ENCODE data around the gene HEXA.
"Not testable (repeated sequence)": the region's sequence is repeated elsewhere in the genome, so short reads cannot be mapped to it uniquely, and the experiment has no call there.

Gene HEXA

DNA sequence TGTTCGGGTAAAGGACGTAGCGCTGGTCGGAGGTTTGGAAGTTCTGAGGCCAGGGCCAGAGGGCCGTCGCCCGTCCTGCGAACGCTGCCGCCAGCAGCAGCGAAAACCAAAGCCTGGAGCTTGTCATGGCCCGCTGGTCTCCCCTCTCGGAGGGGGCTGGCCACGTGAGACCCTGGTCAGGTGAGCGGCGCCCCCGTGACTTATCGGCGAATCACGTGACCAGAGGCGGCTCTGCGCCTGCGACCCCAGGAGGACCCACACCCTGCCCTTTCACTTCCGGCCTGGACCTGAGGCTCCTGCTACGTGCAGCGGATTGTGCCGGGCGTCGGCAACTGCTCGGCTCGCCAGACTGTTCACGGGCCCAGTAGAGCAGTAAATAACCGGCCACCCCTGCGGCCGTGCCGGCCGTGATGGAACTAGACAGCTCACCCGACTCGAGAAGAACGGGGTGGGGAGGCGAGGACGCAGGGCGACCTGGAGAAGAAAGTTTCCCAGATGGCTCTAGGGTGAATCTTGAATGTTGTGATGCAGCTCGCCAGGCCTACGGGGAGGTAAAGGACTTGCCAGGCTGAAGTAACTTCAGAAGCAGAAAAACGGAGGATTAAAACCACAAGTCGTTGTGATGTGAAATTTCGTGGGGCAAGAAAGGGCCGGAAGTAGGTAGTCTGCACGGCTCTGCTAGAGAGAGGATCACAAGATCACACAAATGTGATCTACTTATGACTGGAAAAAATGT, at the start of gene HEXA:
Gene HEXA, minus strand, starts transcription at position 169 of the 736 bp plus-strand sequence. Its CDS starts 42 bp downstream, at position 127.
- no peaks in the 10 kb centered on the region for H3K4me1 ChIP-seq (ENCODE audit: control insufficient read depth, insufficient read depth, low read length)
- H3K27ac ChIP-seq (ENCODE audit: low read length): no peak within 1 kb of the TSS
- WGBS (ENCODE audit: insufficient coverage, insufficient read length): no CpG with 5 or more reads among the region's 50 CpGs
- H3K4me3 ChIP-seq (ENCODE audit: low read length): peak within 1 kb of the TSS; percentile 75
- H3K27me3 ChIP-seq (ENCODE audit: control insufficient read depth, insufficient read depth, low read length): no peaks in the 10 kb centered on the region
- no peaks in the 10 kb centered on the region for H3K9me3 ChIP-seq (ENCODE audit: control insufficient read depth, insufficient read depth, low read length)
- peak; percentile 94 for DNase-seq (ENCODE audit: low read depth, low spot score)
- H3K36me3 ChIP-seq (ENCODE audit: control insufficient read depth, insufficient read depth, low read length): no peaks in the 10 kb centered on the region

DNA sequence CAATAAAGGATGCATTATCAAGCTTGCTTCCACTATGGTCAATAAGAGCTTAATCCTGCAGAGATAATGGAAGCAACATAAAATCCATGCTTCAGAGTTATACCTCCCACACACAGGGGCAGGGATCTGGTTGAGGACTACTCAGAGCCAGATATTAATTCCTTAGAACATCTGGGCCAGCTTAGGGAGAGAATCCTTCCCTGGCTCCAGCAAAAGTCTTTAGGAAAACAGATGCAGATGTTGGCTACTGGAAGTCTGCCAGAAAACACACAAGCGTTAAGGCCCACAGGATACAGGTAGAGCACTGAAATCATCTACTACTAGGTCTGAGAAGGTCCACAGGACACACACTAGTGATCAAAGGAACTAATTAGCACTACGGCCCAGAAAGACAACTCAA, 47.4 kb upstream of the HEXA start:
- no peak overlapping the region for H3K4me3 ChIP-seq (ENCODE audit: low read length)
- WGBS (ENCODE audit: insufficient coverage, insufficient read length): no CpG with 5 or more reads among the region's 2 CpGs

DNA sequence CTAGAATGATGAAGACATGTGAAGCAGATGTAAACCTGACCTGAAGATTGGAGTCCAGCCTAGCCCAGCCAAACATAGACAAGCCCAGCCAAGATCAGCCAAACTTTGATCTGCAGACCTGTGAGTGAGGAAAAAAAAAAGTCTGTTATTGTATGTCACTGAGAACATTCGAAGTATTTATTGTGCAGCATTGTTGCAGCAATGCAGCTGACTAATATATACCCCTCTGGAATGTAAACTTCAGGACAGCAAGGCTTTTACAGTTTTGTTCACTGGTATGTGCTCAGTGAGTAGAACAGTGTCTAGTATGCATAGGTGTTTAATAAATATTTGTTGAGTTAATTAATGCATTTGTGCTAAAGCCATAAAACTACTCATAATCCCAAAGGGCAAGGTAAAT, 45.7 kb upstream of the HEXA start:
- Histone ChIP-seq H3K4me1 (ENCODE audit: control insufficient read depth, insufficient read depth, low read length) (no peaks in the 10 kb centered on the region), H3K27me3 (ENCODE audit: control insufficient read depth, insufficient read depth, low read length) (no peaks in the 10 kb centered on the region), H3K36me3 (ENCODE audit: control insufficient read depth, insufficient read depth, low read length) (no peaks in the 10 kb centered on the region), H3K4me3 (ENCODE audit: low read length) (no peak overlapping the region), H3K9me3 (ENCODE audit: control insufficient read depth, insufficient read depth, low read length) (no peaks in the 10 kb centered on the region), H3K27ac (ENCODE audit: low read length) (no peak overlapping the region)
- no peak for DNase-seq (ENCODE audit: low read depth, low spot score)
- WGBS (ENCODE audit: insufficient coverage, insufficient read length): no CpG with 5 or more reads among the region's 1 CpG

More for the DNA sequence above, 47.4 kb upstream of the HEXA start:
- H3K9me3 ChIP-seq (ENCODE audit: control insufficient read depth, insufficient read depth, low read length): no peaks in the 10 kb centered on the region
- no peaks in the 10 kb centered on the region for H3K36me3 ChIP-seq (ENCODE audit: control insufficient read depth, insufficient read depth, low read length)
- no peaks in the 10 kb centered on the region for H3K4me1 ChIP-seq (ENCODE audit: control insufficient read depth, insufficient read depth, low read length)
- no peak overlapping the region for H3K27ac ChIP-seq (ENCODE audit: low read length)
- H3K27me3 ChIP-seq (ENCODE audit: control insufficient read depth, insufficient read depth, low read length): no peaks in the 10 kb centered on the region
- DNase-seq (ENCODE audit: low read depth, low spot score): no peak

DNA sequence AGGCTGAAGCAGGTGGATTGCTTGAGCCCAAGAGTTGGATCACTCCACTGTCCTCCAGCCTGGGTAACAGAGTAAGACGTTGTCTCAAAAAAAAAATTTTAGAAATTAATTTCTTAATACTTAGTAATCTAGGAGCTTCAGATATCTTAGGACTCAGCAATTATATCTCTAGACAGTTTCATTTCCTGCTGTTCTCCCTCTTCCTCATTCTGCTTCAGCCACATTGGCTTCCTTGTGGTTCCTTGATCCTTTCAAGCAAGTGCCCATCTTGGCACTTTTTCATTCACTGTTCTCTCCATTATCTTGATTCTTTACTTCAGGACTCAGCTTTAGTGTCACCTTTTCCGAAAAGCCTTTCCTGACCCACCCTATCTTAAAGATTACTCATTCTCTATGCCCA, 44.8 kb upstream of the HEXA start:
- no peaks in the 10 kb centered on the region for H3K36me3 ChIP-seq (ENCODE audit: control insufficient read depth, insufficient read depth, low read length)
- WGBS (ENCODE audit: insufficient coverage, insufficient read length): no CpG with 5 or more reads among the region's 2 CpGs

DNA sequence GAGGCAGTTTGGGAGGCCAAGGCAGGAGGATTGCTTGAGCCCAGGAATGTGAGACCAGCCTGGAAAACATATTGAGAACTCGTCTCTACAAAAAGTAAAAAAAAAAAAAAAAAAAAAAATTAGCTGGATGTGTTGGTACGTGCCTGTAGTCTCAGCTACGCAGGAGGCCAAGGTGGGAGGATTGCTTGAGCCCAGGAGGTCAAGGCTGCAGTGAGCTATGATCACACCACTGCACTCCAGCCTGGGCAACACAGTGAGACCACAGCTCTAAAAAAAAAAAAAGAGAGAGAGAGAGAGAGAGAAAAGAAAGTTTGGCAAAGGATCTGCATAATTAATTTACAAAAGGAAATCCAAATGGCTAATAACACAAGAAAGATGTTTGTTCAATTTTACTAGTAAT, 44.0 kb upstream of the HEXA start:
- not testable (repeated sequence) for H3K27ac ChIP-seq (ENCODE audit: low read length); H3K4me1 ChIP-seq (ENCODE audit: control insufficient read depth, insufficient read depth, low read length); H3K27me3 ChIP-seq (ENCODE audit: control insufficient read depth, insufficient read depth, low read length); DNase-seq (ENCODE audit: low read depth, low spot score); H3K4me3 ChIP-seq (ENCODE audit: low read length); H3K9me3 ChIP-seq (ENCODE audit: control insufficient read depth, insufficient read depth, low read length); H3K36me3 ChIP-seq (ENCODE audit: control insufficient read depth, insufficient read depth, low read length)
- no CpG with 5 or more reads among the region's 3 CpGs for WGBS (ENCODE audit: insufficient coverage, insufficient read length)

More for the DNA sequence above, 44.8 kb upstream of the HEXA start:
- H3K27me3 ChIP-seq (ENCODE audit: control insufficient read depth, insufficient read depth, low read length): no peaks in the 10 kb centered on the region
- no peaks in the 10 kb centered on the region for H3K9me3 ChIP-seq (ENCODE audit: control insufficient read depth, insufficient read depth, low read length)
- H3K4me3 ChIP-seq (ENCODE audit: low read length): no peak overlapping the region
- DNase-seq (ENCODE audit: low read depth, low spot score): no peak
- no peaks in the 10 kb centered on the region for H3K4me1 ChIP-seq (ENCODE audit: control insufficient read depth, insufficient read depth, low read length)
- no peak overlapping the region for H3K27ac ChIP-seq (ENCODE audit: low read length)

DNA sequence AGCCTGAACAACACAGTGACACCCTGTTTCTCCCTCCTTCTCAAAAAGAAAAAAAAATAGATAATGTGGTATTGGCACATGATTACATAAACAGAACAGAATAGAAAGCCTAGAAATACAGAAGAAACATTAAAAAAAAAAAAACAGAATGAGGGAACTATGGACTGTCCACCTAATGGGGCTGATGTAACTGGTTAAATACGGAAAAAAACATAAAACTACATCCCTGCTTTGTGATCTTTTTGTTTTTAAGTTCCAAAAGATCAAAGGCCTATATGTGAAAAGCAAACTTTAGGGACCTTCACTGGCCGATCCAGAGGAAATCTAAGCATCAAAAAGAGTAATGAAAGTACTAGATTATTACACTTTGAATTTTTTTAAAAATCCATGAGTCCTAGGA, 39.5 kb upstream of the HEXA start:
- Histone ChIP-seq H3K36me3 (ENCODE audit: control insufficient read depth, insufficient read depth, low read length) (no peaks in the 10 kb centered on the region), H3K27ac (ENCODE audit: low read length) (no peak overlapping the region), H3K4me3 (ENCODE audit: low read length) (no peak overlapping the region), H3K27me3 (ENCODE audit: control insufficient read depth, insufficient read depth, low read length) (no peaks in the 10 kb centered on the region), H3K9me3 (ENCODE audit: control insufficient read depth, insufficient read depth, low read length) (no peaks in the 10 kb centered on the region), H3K4me1 (ENCODE audit: control insufficient read depth, insufficient read depth, low read length) (no peaks in the 10 kb centered on the region)
- no peak for DNase-seq (ENCODE audit: low read depth, low spot score)
- WGBS (ENCODE audit: insufficient coverage, insufficient read length): no CpG with 5 or more reads among the region's 2 CpGs

DNA sequence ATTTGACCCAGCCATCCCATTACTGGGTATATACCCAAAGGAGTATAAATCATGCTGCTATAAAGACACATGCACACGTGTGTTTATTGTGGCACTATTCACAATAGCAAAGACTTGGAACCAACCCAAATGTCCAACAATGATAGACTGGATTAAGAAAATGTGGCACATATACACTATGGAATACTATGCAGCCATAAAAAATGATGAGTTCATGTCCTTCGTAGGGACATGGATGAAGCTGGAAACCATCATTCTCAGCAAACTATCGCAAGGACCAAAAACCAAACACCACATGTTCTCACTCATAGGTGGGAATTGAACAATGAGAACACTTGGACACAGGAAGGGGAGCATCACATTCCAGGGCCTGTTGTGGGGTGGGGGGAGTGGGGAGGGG, 37.5 kb upstream of the HEXA start:
- not testable (repeated sequence) for H3K36me3 ChIP-seq (ENCODE audit: control insufficient read depth, insufficient read depth, low read length); DNase-seq (ENCODE audit: low read depth, low spot score); H3K27me3 ChIP-seq (ENCODE audit: control insufficient read depth, insufficient read depth, low read length); H3K4me3 ChIP-seq (ENCODE audit: low read length); H3K9me3 ChIP-seq (ENCODE audit: control insufficient read depth, insufficient read depth, low read length); H3K27ac ChIP-seq (ENCODE audit: low read length); H3K4me1 ChIP-seq (ENCODE audit: control insufficient read depth, insufficient read depth, low read length)
- no CpG with 5 or more reads among the region's 3 CpGs for WGBS (ENCODE audit: insufficient coverage, insufficient read length)

DNA sequence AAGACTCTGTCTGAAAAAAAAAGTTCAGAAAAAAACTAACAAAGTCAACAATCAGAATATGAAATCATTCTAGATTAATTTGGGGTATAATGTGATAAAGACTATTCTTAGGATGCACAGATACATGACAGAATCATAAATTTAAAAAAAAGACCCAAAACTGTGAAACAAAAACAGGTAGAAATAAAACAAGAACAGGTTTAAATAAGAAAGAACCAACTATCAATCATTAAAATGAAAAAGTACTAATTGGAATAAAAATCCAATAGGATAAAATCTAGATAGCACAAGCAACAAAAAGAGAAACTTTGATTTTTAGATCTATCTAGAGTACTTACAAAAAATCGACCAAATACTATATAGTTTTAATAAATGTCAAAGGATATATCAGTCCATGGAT, 35.7 kb upstream of the HEXA start:
- Histone ChIP-seq H3K4me3 (ENCODE audit: low read length) (no peak overlapping the region), H3K4me1 (ENCODE audit: control insufficient read depth, insufficient read depth, low read length) (no peaks in the 10 kb centered on the region), H3K9me3 (ENCODE audit: control insufficient read depth, insufficient read depth, low read length) (no peaks in the 10 kb centered on the region), H3K27ac (ENCODE audit: low read length) (no peak overlapping the region), H3K27me3 (ENCODE audit: control insufficient read depth, insufficient read depth, low read length) (no peaks in the 10 kb centered on the region), H3K36me3 (ENCODE audit: control insufficient read depth, insufficient read depth, low read length) (no peaks in the 10 kb centered on the region)
- DNase-seq (ENCODE audit: low read depth, low spot score): no peak
- no CpG with 5 or more reads among the region's 1 CpG for WGBS (ENCODE audit: insufficient coverage, insufficient read length)

DNA sequence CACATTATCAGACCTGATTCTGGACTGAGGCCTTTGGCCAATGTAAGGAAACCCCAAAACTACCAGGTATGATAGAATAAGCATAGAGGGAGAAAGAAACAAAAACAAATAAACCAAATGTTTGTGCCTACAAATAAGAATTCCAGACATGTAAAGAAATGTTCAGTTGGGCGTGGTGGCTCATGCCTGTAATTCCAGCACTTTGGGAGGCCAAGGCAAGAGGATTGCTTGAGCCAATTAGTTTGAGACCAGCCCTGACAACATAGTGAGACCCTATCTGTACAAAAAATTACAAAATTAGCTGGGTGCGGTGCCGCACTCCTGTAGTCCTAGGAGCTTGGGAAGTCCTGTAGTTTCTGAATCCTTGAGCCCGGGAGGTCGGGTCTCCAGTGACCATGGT, 35.3 kb upstream of the HEXA start:
- H3K27me3 ChIP-seq (ENCODE audit: control insufficient read depth, insufficient read depth, low read length): no peaks in the 10 kb centered on the region
- H3K4me3 ChIP-seq (ENCODE audit: low read length): no peak overlapping the region
- H3K9me3 ChIP-seq (ENCODE audit: control insufficient read depth, insufficient read depth, low read length): no peaks in the 10 kb centered on the region

DNA sequence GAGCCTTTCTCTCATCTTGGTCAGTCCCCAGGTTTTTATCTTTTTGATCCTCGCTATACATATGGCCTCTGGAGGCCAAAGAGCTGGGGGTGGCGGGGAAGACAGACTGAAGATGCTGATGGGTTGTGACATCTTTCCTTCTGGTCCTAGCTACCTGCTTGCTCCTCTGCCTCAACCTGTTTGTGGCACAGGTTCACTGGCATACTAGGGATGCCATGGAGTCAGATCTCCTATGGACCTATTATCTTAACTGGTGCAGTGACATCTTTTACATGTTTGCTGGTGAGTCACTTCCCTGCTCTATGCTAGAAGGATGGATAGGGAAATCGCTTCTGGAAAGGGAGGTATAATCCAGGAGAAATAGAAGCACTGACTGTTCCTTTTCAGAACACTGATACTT, 31.1 kb upstream of the HEXA start:
- Histone ChIP-seq H3K4me1 (ENCODE audit: control insufficient read depth, insufficient read depth, low read length) (no peaks in the 10 kb centered on the region), H3K27ac (ENCODE audit: low read length) (no peak overlapping the region), H3K4me3 (ENCODE audit: low read length) (no peak overlapping the region), H3K27me3 (ENCODE audit: control insufficient read depth, insufficient read depth, low read length) (no peaks in the 10 kb centered on the region), H3K9me3 (ENCODE audit: control insufficient read depth, insufficient read depth, low read length) (no peaks in the 10 kb centered on the region), H3K36me3 (ENCODE audit: control insufficient read depth, insufficient read depth, low read length) (no peaks in the 10 kb centered on the region)
- no CpG with 5 or more reads among the region's 3 CpGs for WGBS (ENCODE audit: insufficient coverage, insufficient read length)
- no peak for DNase-seq (ENCODE audit: low read depth, low spot score)

More for the DNA sequence above, 35.3 kb upstream of the HEXA start:
- WGBS (ENCODE audit: insufficient coverage, insufficient read length): no CpG with 5 or more reads among the region's 5 CpGs
- no peaks in the 10 kb centered on the region for H3K4me1 ChIP-seq (ENCODE audit: control insufficient read depth, insufficient read depth, low read length)
- DNase-seq (ENCODE audit: low read depth, low spot score): no peak
- no peaks in the 10 kb centered on the region for H3K36me3 ChIP-seq (ENCODE audit: control insufficient read depth, insufficient read depth, low read length)
- H3K27ac ChIP-seq (ENCODE audit: low read length): no peak overlapping the region

DNA sequence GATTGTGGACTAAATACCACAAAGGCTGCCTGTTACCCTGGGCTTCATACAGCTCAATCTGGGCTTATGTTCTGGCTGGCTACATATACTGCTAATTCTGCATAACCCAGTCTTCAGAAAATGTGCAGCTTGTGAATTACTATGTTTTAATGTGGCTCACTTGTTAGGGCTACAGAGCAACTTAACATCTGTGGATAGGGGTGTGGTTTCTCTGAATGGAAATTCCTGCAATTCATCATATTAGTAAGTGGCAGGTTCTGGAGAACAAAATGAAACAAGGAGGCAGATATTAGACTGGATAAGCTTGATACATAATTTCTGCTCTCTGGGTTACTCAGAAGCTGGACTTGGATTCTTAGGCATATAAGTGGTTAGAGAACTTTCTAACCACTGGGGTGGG, 29.0 kb upstream of the HEXA start:
- Histone ChIP-seq H3K27me3 (ENCODE audit: control insufficient read depth, insufficient read depth, low read length) (no peaks in the 10 kb centered on the region), H3K9me3 (ENCODE audit: control insufficient read depth, insufficient read depth, low read length) (no peaks in the 10 kb centered on the region), H3K36me3 (ENCODE audit: control insufficient read depth, insufficient read depth, low read length) (no peaks in the 10 kb centered on the region), H3K4me3 (ENCODE audit: low read length) (no peak overlapping the region), H3K4me1 (ENCODE audit: control insufficient read depth, insufficient read depth, low read length) (no peaks in the 10 kb centered on the region), H3K27ac (ENCODE audit: low read length) (no peak overlapping the region)
- no peak for DNase-seq (ENCODE audit: low read depth, low spot score)
